Skeletal muscle tissue (tissue), 4 donors: ENCODE results near the gene ZC3H13. TPM values are rescaled to one million over a fixed set of nuclear protein-coding genes. Genes with fewer than 3 reads are reported as not detected.

Experiments
- H3K27ac ChIP-seq: one replicate; pipeline ENCODE4 v1.7.0; 2013; ENCODE audit warnings: mild to moderate bottlenecking, low read depth, low read length, inconsistent platforms
- H3K27me3 ChIP-seq, 3 donors: one replicate each; pipeline ENCODE4 v1.7.0; 2013; ENCODE audit warnings: low read length in 3 of 3; ENCODE audit not compliant: control insufficient read depth in 3 of 3, insufficient read depth in 3 of 3
- H3K36me3 ChIP-seq, 3 donors: one replicate each; pipeline ENCODE4 v1.7.0; 2013; ENCODE audit warnings: low read length in 3 of 3; ENCODE audit not compliant: control insufficient read depth in 3 of 3, insufficient read depth in 3 of 3
- H3K4me1 ChIP-seq, 3 donors: one replicate each; pipeline ENCODE4 v1.7.0; 2013; ENCODE audit warnings: low read length in 3 of 3, mild to moderate bottlenecking in 3 of 3; ENCODE audit not compliant: control insufficient read depth in 3 of 3, insufficient read depth in 3 of 3
- H3K4me3 ChIP-seq, 3 donors: one replicate each; pipeline ENCODE4 v1.7.0; 2013; ENCODE audit warnings: low read length in 3 of 3
- H3K9ac ChIP-seq, 3 donors: one replicate each; pipeline ENCODE4 v1.7.0; 2013; ENCODE audit warnings: low read length in 3 of 3, mild to moderate bottlenecking in 3 of 3, moderate library complexity in 2 of 3, low read depth in 1 of 3
- H3K9me3 ChIP-seq, 3 donors: one replicate each; pipeline ENCODE4 v1.7.0; 2013; ENCODE audit warnings: low read length in 3 of 3; ENCODE audit not compliant: control insufficient read depth in 3 of 3
- total RNA-seq: library from RNA; depleted of rRNA; stranded (reverse); fragments of >200 nt; gene quantifications from one replicate; pipeline ENCODE4 v1.2.3, GENCODE V29; 2014
- donor health status: Osteomylitis.

ZC3H13 gene
- total RNA-seq, 1 donor from 2014 or later, result 28.2 TPM

GRCh38 chr13:45932172-45932571 lies 120.4 kb downstream of the ZC3H13 start:
- H3K36me3 ChIP-seq, result no peaks in the 10 kb centered on the region
- no peaks in the 10 kb centered on the region for H3K9me3 ChIP-seq
- no peak overlapping the region for H3K4me3 ChIP-seq
- peaks cover 0 to 6% (median 3%) of the 10 kb centered on the region in 3 donors for H3K4me1 ChIP-seq
- H3K9ac ChIP-seq, result no peak overlapping the region
- no peak overlapping the region for H3K27ac ChIP-seq
- H3K27me3 ChIP-seq, result peaks cover 0 to 16% (median 7%) of the 10 kb centered on the region in 3 donors

- Histone ChIP-seq H3K4me1 (peaks cover 0 to 6% (median 3%) of the 10 kb centered on the region in 3 donors), H3K27ac (no peak overlapping the region), H3K9me3 (no peaks in the 10 kb centered on the region), H3K4me3 (no peak overlapping the region), H3K36me3 (no peaks in the 10 kb centered on the region), H3K27me3 (peaks cover 0 to 16% (median 7%) of the 10 kb centered on the region in 3 donors), H3K9ac (no peak overlapping the region)
These were observed 121.3 kb downstream of the ZC3H13 start for GRCh38 chr13:45931211-45931610.

- Histone ChIP-seq H3K4me1 (peaks cover 0 to 6% (median 3%) of the 10 kb centered on the region in 3 donors), H3K27ac (no peak overlapping the region), H3K27me3 (peaks cover 0 to 16% (median 7%) of the 10 kb centered on the region in 3 donors), H3K36me3 (no peaks in the 10 kb centered on the region), H3K9ac (no peak overlapping the region), H3K4me3 (no peak overlapping the region), H3K9me3 (no peaks in the 10 kb centered on the region)
These were observed 122.4 kb downstream of the ZC3H13 start for GRCh38 chr13:45930177-45930576.

GRCh38 chr13:45928843-45929242 lies 123.7 kb downstream of the ZC3H13 start:
- peaks cover 0 to 6% (median 3%) of the 10 kb centered on the region in 3 donors for H3K4me1 ChIP-seq
- no peak overlapping the region for H3K27ac ChIP-seq
- H3K9me3 ChIP-seq, result no peaks in the 10 kb centered on the region
- H3K36me3 ChIP-seq, result no peaks in the 10 kb centered on the region
- no peak overlapping the region for H3K9ac ChIP-seq
- H3K27me3 ChIP-seq, result peaks cover 0 to 9% (median 2%) of the 10 kb centered on the region in 3 donors
- H3K4me3 ChIP-seq, result no peak overlapping the region

GRCh38 chr13:45928176-45928575 lies 124.4 kb downstream of the ZC3H13 start:
- Histone ChIP-seq H3K4me1 (peaks cover 0 to 6% (median 3%) of the 10 kb centered on the region in 3 donors), H3K4me3 (no peak overlapping the region), H3K27me3 (peaks cover 0 to 3% (median 0%) of the 10 kb centered on the region in 3 donors), H3K36me3 (no peaks in the 10 kb centered on the region), H3K9ac (no peak overlapping the region), H3K27ac (no peak overlapping the region), H3K9me3 (no peaks in the 10 kb centered on the region)

- no peaks in the 10 kb centered on the region for H3K9me3 ChIP-seq
These were observed 125.8 kb downstream of the ZC3H13 start for GRCh38 chr13:45926741-45927140.

GRCh38 chr13:45925151-45925550 lies 127.4 kb downstream of the ZC3H13 start:
- no peaks in the 10 kb centered on the region for H3K4me1 ChIP-seq
- no peaks in the 10 kb centered on the region for H3K27me3 ChIP-seq
- no peaks in the 10 kb centered on the region for H3K9me3 ChIP-seq
- H3K36me3 ChIP-seq, result no peaks in the 10 kb centered on the region
- no peak overlapping the region for H3K4me3 ChIP-seq
- no peak overlapping the region for H3K9ac ChIP-seq
- no peak overlapping the region for H3K27ac ChIP-seq

More at GRCh38 chr13:45926741-45927140, 125.8 kb downstream of the ZC3H13 start:
- Histone ChIP-seq H3K27ac (no peak overlapping the region), H3K4me1 (peaks cover 0 to 1% (median under 1%) of the 10 kb centered on the region in 3 donors), H3K4me3 (no peak overlapping the region), H3K27me3 (peaks cover 0 to 2% (median 0%) of the 10 kb centered on the region in 3 donors), H3K9ac (no peak overlapping the region), H3K36me3 (no peaks in the 10 kb centered on the region)

- no peaks in the 10 kb centered on the region for H3K36me3 ChIP-seq
- H3K27ac ChIP-seq, result no peak overlapping the region
- H3K9me3 ChIP-seq, result no peaks in the 10 kb centered on the region
- H3K4me1 ChIP-seq, result no peaks in the 10 kb centered on the region
- no peak overlapping the region for H3K4me3 ChIP-seq
- no peak overlapping the region for H3K9ac ChIP-seq
- H3K27me3 ChIP-seq, result no peaks in the 10 kb centered on the region
These were observed 131.3 kb downstream of the ZC3H13 start for GRCh38 chr13:45921162-45921736.

GRCh38 chr13:45918597-45918996 lies 133.9 kb downstream of the ZC3H13 start:
- Histone ChIP-seq H3K27ac (no peak overlapping the region), H3K27me3 (no peaks in the 10 kb centered on the region), H3K9ac (no peak overlapping the region), H3K9me3 (no peaks in the 10 kb centered on the region), H3K36me3 (no peaks in the 10 kb centered on the region), H3K4me3 (no peak overlapping the region), H3K4me1 (peaks cover 0 to 3% (median 0%) of the 10 kb centered on the region in 3 donors)

GRCh38 chr13:45917019-45917418 lies 135.5 kb downstream of the ZC3H13 start:
- H3K36me3 ChIP-seq, result no peaks in the 10 kb centered on the region
- no peaks in the 10 kb centered on the region for H3K9me3 ChIP-seq
- H3K27me3 ChIP-seq, result no peaks in the 10 kb centered on the region
- H3K4me1 ChIP-seq, result peaks cover 0 to 3% (median 0%) of the 10 kb centered on the region in 3 donors
- H3K4me3 ChIP-seq, result no peak overlapping the region
- no peak overlapping the region for H3K27ac ChIP-seq
- no peak overlapping the region for H3K9ac ChIP-seq
